HT1080 (cell line): ENCODE measurements around the gene CPLX1. TPM values are rescaled to one million over a fixed set of nuclear protein-coding genes. Genes with fewer than 3 reads are reported as not detected.

ENCODE experiments used
- DNase-seq: peaks from one replicate; pipeline ENCODE4 v3.0.0-alpha.2; 2015; ENCODE audit warnings: low read depth
- total RNA-seq: library from RNA; depleted of rRNA; stranded (reverse); fragments of >200 nt; shearing (Covaris generic); gene quantifications from 2 replicates; pipeline ENCODE4 v1.2.3, GENCODE V29; 2014

CPLX1 gene
- total RNA-seq, 1 experiment from 2014 or later, result not detected

- DNase-seq, result no peak
Measured at GRCh38 chr4:833731-834367, 7.9 kb upstream of the CPLX1 start.

DNA sequence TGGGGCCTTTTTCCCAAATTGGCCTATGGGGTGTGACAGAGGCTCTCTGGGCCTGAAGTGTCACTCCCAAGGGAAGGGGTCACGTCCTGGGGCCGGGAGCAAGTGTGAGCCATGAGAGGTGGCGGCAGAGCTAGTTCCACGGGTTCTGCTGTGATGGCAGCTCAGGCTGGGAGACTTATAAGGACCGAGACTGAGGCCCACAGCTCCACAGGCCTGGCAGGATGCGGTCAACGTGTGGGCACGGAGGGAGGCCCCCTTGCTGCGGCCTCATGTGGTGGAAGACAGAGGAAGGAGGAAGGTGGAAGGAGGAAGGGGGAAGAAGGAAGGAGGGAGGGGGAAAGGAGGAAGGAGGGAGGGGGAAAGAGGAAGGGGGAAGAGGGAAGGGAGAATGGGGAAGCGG, 7.2 kb upstream of the CPLX1 start:
- no peak for DNase-seq

DNA sequence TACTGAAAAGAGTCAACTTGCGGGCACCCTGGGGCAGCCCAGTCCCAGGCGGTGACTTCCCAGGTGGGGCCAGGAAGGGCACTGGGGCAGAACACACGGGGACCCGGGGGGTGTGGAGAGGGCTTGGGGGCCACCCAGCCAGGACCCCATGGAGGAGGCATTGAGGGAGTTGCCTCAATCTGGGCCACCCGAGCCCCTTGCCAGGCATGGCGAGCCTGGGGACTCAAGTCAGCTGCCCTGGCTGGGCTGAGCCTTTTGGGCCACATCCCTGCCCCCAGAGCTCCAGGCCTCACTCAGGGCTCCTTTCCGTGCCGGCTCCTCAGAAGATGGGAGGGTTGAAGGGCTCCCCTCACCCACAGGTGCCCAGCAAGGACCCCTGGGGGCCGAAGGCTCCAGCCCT, 6.6 kb upstream of the CPLX1 start:
- no peak for DNase-seq

DNA sequence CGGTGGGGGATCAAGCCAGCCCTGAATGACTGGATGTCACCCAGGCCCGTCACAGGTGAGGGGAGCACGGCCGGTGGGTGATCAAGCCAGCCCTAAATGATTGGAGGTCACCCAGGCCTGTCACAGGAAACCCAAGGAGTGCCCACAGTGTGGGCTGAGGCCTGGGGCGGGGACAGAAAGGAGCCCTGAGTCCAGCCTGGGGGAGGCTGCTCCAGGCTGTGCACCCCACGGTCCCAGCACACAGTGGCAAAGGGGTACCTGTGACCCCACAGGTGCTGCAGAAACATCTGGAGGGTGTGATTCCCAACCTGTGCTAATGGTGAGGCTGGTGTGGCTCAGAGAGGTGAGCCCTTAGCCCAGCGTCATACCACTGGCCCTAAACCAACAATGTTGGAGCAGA, 6.2 kb upstream of the CPLX1 start:
- DNase-seq, result no peak

DNA sequence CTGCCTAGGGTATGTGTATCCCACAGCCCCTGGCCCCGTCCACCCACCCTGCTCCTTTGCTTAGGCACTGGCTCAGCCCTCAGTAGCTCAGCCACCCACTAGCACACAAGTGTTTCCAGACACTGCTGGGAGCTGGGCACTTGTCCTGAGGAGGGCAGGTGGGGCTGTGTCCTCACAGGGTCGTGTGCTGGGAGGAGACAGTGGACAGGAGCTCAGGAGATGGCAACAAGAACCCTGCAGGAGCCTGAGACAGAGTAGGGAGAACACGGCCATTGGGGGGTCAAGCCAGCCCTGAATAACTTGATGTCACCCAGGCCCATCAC, 5.5 kb upstream of the CPLX1 start:
- DNase-seq, result no peak

- no peak for DNase-seq
Measured at GRCh38 chr4:830601-831482, 4.9 kb upstream of the CPLX1 start.

DNA sequence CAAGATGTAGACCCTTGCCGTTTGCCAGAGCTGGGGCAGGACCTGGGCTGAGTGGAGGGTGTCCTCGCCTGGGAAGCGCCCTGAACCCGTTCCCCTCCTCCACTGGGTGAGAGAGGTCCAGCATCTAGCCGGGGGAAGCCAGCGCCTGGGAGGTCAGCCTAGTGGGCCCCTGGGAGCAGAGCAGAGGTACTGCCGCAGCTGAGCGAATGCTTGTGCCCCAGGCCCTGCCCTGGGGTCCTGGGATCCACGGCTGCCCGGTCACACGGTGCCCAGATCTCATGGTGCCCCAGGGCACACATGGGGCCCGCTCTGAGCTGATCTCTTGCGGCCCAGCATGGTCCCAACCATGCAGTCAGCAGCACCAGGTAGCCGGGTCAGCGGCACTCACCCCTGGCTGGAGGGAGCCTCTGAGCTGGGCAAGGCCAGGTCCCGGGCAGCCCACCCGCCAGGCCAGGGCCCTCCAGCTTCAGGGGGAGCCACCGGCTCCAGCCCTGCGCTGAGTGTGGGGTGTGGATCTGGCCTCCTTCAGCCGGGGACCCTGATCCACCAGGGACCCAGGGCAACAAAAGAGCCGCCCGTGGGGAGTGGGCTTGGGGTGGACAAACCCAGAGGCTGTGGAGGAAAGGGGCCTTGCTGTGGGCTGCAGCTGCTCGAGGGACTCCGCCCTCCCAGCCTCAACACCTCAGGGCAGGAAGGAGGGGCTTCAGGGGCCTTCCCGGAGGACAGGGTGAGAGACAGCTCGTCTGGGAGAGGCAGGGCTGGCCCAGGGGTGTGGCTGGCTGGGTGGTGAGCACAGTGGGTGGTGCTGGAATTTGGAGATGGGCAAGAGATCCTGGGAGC, 4.1 kb upstream of the CPLX1 start:
- DNase-seq, result no peak

GRCh38 chr4:829291-829690, 3.4 kb upstream of the CPLX1 start:
- DNase-seq, result no peak

DNA sequence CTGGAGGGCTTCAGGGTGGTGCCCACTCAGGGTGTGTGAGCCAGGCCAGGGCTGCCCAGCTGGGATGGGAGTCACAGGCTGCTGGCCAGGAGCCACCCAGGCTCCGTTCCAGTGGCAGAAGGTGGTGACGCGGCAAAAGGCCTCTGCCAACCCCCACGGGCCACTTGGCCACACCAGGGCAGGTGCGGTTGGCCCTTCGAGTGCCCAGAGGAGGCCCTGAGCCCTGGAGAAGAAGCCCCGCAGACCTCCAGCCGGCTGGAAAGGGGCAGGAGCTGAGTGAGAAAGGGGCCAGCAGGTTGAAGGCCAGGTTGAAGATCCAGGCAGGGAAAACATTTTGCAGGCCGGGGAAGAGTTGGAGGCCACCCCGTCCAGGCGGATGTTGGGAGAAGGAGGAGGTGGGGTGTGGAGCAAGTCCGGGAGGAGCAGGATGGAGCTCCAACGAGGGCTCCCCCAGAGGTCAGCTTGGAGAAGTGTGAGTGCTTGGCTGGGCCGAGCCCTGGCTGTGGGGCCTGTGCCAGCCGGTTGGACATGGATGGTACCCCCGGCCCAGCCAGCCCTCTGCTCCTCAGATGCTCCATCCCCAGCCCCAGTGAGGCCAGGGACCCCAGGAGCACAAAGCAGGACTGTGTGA, 2.8 kb upstream of the CPLX1 start:
- DNase-seq, result peak; percentile 38

DNA sequence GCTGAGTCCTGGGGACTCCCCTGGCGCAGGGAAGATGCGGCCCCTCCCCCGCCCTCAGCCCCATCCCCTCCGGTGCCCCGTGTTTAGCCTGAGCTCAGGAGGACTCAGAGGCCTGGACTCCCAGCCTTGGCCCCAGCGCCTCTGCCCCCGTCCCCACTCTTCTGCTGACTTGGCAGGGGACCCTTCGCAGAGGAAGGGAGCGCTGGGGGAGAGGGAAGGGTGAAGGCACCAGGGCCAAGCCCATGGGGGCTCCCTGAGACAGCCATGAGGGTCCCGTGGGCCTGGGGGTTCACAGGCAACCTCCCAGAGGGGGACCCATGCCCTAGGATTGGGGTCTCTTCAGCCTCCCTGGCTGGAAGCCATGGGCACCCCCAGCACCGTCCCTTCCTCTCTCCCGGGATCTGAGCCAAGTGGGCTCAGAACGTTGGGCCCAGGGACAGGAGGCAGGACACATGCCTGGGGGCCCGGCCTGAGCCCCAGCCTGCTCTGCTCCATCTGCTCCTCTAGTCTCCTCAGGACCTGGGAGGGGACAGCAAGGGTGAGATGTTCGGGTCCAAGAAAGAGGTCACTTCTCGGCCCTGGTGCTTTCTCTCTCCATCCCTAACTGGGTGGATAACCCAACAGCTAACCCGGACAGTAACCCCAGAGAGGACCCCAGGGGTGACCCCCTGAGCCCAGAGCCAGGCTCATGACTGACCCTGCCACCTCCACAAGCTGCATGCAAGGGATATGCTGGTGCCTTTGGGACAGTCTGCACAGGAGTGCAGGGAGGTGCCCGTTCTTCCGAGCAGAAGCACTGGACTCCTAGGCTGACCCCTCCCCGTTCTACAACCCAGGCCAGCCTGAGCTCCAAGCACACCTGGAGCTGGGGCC, 1.5 kb upstream of the CPLX1 start:
- no peak for DNase-seq

- no peak for DNase-seq
Measured at GRCh38 chr4:826508-827208, 729 bp upstream of the CPLX1 start.

DNA sequence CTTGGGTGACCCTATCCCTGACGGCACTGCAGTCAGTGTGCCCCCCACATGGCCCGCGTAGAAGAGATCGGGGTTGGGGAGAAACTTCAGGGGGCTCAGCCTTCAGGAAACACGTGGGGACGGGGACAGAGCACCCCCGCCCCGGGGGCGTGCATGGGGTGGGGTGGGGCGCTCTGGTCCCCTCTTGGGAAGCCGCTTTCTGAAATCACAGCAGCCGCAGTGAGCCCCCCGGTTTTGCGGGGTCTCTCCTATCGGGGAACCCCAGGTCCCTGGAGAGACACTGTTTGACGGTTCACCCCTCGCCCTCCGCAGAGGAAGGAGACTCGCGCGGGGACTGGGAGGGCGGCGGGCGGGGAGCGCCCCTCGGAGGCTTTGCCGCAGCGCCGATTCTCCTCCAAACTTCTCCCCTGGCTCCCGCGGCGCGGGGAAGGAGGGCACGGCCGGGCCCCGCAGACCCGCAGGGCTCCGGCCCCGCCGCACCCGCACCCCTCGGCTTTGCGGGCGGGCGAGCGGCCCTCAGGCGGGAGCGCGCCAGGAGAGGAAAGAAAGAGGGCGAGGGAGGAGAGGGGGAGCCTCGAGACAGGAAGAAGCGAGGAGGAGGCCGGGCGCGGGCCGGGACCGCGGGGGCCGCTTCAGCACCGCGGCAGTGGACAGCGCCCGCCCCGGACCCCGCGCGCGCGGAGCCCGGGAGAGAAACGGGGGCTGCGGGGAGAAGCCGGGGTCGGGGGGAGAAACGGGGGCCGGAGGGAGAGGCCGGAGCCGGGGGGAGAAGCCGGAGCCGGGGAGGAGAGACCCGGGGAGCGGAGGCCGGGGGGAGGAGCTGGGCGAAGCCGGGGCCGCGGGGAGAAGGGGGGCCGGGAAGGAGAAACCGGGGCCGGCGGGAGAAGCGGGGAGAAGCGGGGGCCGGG, 612 bp downstream of the CPLX1 start:
- no peak for DNase-seq

- no peak for DNase-seq
Measured at GRCh38 chr4:824461-825062, 1.4 kb downstream of the CPLX1 start.

GRCh38 chr4:823761-824460, 2.0 kb downstream of the CPLX1 start:
- DNase-seq, result no peak

GRCh38 chr4:823176-823760, 2.7 kb downstream of the CPLX1 start:
- DNase-seq, result no peak

GRCh38 chr4:822361-823175, 3.4 kb downstream of the CPLX1 start:
- no peak for DNase-seq

DNA sequence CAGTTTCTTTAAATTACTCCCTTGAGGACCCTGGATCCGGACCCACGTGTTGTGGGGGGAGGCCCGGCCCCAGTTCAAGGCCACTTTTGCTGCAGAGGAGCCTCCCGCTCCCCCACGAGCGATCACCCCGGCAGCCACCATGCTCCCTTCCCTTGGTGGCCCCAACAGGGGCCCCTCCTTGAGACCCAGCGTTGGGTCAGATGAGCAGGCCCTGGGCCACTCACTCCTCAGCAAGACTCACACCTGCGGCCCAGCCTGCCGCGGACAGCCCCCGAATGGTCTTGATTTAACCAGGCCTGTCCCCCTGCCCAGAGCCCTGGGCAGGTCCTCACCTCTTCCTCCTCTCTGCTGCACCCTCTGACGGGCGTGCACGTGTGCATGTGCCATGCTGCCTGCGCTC, 4.3 kb downstream of the CPLX1 start:
- DNase-seq, result no peak
